GM12864 (cell line): ENCODE measurements around the gene PPME1.

ENCODE experiments used
- DNase-seq: peaks from one replicate; pipeline ENCODE4 v3.0.0-alpha.2; 2011; ENCODE audit warnings: low read depth
- H3K4me3 ChIP-seq: 2 replicates; pipeline ENCODE4 v1.5.1; 2011; ENCODE audit warnings: mild to moderate bottlenecking, low read depth, low read length, control low read depth
- CTCF ChIP-seq: IDR thresholded peaks from 2 replicates; pipeline ENCODE4 v1.5.1; 2011; ENCODE audit warnings: low read depth, mild to moderate bottlenecking, moderate library complexity, low read length, control low read depth, inconsistent platforms; ENCODE audit errors: missing control alignments

The PPME1 gene

GRCh38 chr11:74162681-74163467 lies 8.2 kb upstream of the PPME1 start:
- no peak overlapping the region for H3K4me3 ChIP-seq
- peak; percentile 27 for DNase-seq
- no peak for TF ChIP-seq CTCF

GRCh38 chr11:74168838-74169237 lies 2.3 kb upstream of the PPME1 start:
- DNase-seq: no peak

GRCh38 chr11:74169738-74170458 lies 1.2 kb upstream of the PPME1 start:
- no peak for TF ChIP-seq CTCF
- DNase-seq: no peak
- H3K4me3 ChIP-seq: peak overlapping the region; percentile 74

More at GRCh38 chr11:74168838-74169237, 2.3 kb upstream of the PPME1 start:
- no peak overlapping the region for H3K4me3 ChIP-seq
- no peak for TF ChIP-seq CTCF

GRCh38 chr11:74171630-74171968 lies 510 bp downstream of the PPME1 start:
- H3K4me3 ChIP-seq: peak overlapping the region; percentile 84
- no peak for DNase-seq
- TF ChIP-seq CTCF: no peak

- no peak for TF ChIP-seq CTCF
Measured at GRCh38 chr11:74171997-74172396, 908 bp downstream of the PPME1 start.

GRCh38 chr11:74175920-74176319 lies 4.8 kb downstream of the PPME1 start:
- no peak overlapping the region for H3K4me3 ChIP-seq
- no peak for DNase-seq
- TF ChIP-seq CTCF: no peak

More at GRCh38 chr11:74171997-74172396, 908 bp downstream of the PPME1 start:
- H3K4me3 ChIP-seq: peak overlapping the region; percentile 84
- no peak for DNase-seq
